Central memory CD8-positive, alpha-beta T cell (primary cell): ENCODE results near the gene PLEKHG3.
A peak's percentile ranks its signal among the peaks of the same experiment; 100 is the strongest.

Experiments used
- ATAC-seq: fragments of 150-1000 bp; cut with Tn5 transposase; replicated peaks from 2 replicates; pipeline ENCODE4 v1.10.0; 2022; ENCODE audit warnings: mild to moderate bottlenecking, moderate FRiP score, moderate number of reproducible peaks; ENCODE audit not compliant: poor library complexity, severe bottlenecking; ENCODE audit errors: extremely low read depth
- DNase-seq, 2 donors: peaks; one replicate each; pipeline ENCODE4 v3.0.0; 2021; ENCODE audit warnings: low spot score in 2 of 2
- H3K27ac Mint-ChIP-seq: one replicate; pipeline ENCODE4 v1.8.0; 2022; ENCODE audit warnings: low read depth, mild to moderate bottlenecking, moderate library complexity, mixed read lengths
- H3K27me3 Mint-ChIP-seq: one replicate; pipeline ENCODE4 v1.8.0; 2022; ENCODE audit warnings: mixed read lengths
- H3K36me3 Mint-ChIP-seq: one replicate; pipeline ENCODE4 v1.8.0; 2022; ENCODE audit warnings: mild to moderate bottlenecking, moderate library complexity, mixed read lengths; ENCODE audit not compliant: insufficient read depth
- H3K4me1 Mint-ChIP-seq: one replicate; pipeline ENCODE4 v1.8.0; 2022; ENCODE audit warnings: mixed read lengths
- H3K4me3 Mint-ChIP-seq: one replicate; pipeline ENCODE4 v1.8.0; 2022; ENCODE audit warnings: mild to moderate bottlenecking, moderate library complexity, mixed read lengths
- H3K9me3 Mint-ChIP-seq: one replicate; pipeline ENCODE4 v1.8.0; 2022; ENCODE audit warnings: mixed read lengths

Gene PLEKHG3

GRCh38 chr14:64769096-64770020, 65.1 kb downstream of the PLEKHG3 start:
- no peak overlapping the region for H3K4me3 Mint-ChIP-seq
- no peak overlapping the region for H3K27ac Mint-ChIP-seq
- no peaks in the 10 kb centered on the region for H3K9me3 Mint-ChIP-seq
- H3K27me3 Mint-ChIP-seq = no peaks in the 10 kb centered on the region
- no peaks in the 10 kb centered on the region for H3K4me1 Mint-ChIP-seq
- DNase-seq (no peak), ATAC-seq (no peak)
- H3K36me3 Mint-ChIP-seq = peaks cover 4% of the 10 kb centered on the region

- no peak overlapping the region for H3K4me3 Mint-ChIP-seq
- no peak overlapping the region for H3K27ac Mint-ChIP-seq
- H3K4me1 Mint-ChIP-seq = no peaks in the 10 kb centered on the region
- no peaks in the 10 kb centered on the region for H3K9me3 Mint-ChIP-seq
- peaks cover 4% of the 10 kb centered on the region for H3K36me3 Mint-ChIP-seq
- no peak for DNase-seq
- no peaks in the 10 kb centered on the region for H3K27me3 Mint-ChIP-seq
- ATAC-seq = no peak
These were observed 66.5 kb downstream of the PLEKHG3 start for GRCh38 chr14:64770751-64771150.

GRCh38 chr14:64771161-64771560, 66.9 kb downstream of the PLEKHG3 start:
- peaks cover 4% of the 10 kb centered on the region for H3K36me3 Mint-ChIP-seq
- no peak for ATAC-seq
- H3K4me1 Mint-ChIP-seq = no peaks in the 10 kb centered on the region
- no peaks in the 10 kb centered on the region for H3K9me3 Mint-ChIP-seq
- no peak overlapping the region for H3K27ac Mint-ChIP-seq
- no peak for DNase-seq
- no peak overlapping the region for H3K4me3 Mint-ChIP-seq
- no peaks in the 10 kb centered on the region for H3K27me3 Mint-ChIP-seq

GRCh38 chr14:64772397-64772950, 68.2 kb downstream of the PLEKHG3 start:
- Mint-ChIP-seq H3K27me3 (no peaks in the 10 kb centered on the region), H3K27ac (no peak overlapping the region), H3K4me1 (no peaks in the 10 kb centered on the region), H3K4me3 (no peak overlapping the region), H3K36me3 (peaks cover 4% of the 10 kb centered on the region), H3K9me3 (no peaks in the 10 kb centered on the region)
- DNase-seq (no peak), ATAC-seq (no peak)

- Mint-ChIP-seq H3K27me3 (no peaks in the 10 kb centered on the region), H3K4me1 (no peaks in the 10 kb centered on the region), H3K9me3 (no peaks in the 10 kb centered on the region), H3K27ac (no peak overlapping the region), H3K36me3 (peaks cover 2% of the 10 kb centered on the region), H3K4me3 (no peak overlapping the region)
- DNase-seq = no peak
- no peak for ATAC-seq
These were observed 68.8 kb downstream of the PLEKHG3 start for GRCh38 chr14:64773046-64773445.

GRCh38 chr14:64773577-64773976, 69.4 kb downstream of the PLEKHG3 start:
- no peak overlapping the region for H3K27ac Mint-ChIP-seq
- no peak for ATAC-seq
- no peaks in the 10 kb centered on the region for H3K9me3 Mint-ChIP-seq
- peaks cover 2% of the 10 kb centered on the region for H3K36me3 Mint-ChIP-seq
- DNase-seq = no peak
- no peak overlapping the region for H3K4me3 Mint-ChIP-seq
- H3K4me1 Mint-ChIP-seq = no peaks in the 10 kb centered on the region
- no peaks in the 10 kb centered on the region for H3K27me3 Mint-ChIP-seq

- no peak overlapping the region for H3K4me3 Mint-ChIP-seq
- DNase-seq (no peak), ATAC-seq (no peak)
- H3K9me3 Mint-ChIP-seq = no peaks in the 10 kb centered on the region
- no peaks in the 10 kb centered on the region for H3K36me3 Mint-ChIP-seq
- no peaks in the 10 kb centered on the region for H3K27me3 Mint-ChIP-seq
- H3K27ac Mint-ChIP-seq = no peak overlapping the region
- H3K4me1 Mint-ChIP-seq = no peaks in the 10 kb centered on the region
These were observed 70.0 kb downstream of the PLEKHG3 start for GRCh38 chr14:64774272-64774671.

DNA sequence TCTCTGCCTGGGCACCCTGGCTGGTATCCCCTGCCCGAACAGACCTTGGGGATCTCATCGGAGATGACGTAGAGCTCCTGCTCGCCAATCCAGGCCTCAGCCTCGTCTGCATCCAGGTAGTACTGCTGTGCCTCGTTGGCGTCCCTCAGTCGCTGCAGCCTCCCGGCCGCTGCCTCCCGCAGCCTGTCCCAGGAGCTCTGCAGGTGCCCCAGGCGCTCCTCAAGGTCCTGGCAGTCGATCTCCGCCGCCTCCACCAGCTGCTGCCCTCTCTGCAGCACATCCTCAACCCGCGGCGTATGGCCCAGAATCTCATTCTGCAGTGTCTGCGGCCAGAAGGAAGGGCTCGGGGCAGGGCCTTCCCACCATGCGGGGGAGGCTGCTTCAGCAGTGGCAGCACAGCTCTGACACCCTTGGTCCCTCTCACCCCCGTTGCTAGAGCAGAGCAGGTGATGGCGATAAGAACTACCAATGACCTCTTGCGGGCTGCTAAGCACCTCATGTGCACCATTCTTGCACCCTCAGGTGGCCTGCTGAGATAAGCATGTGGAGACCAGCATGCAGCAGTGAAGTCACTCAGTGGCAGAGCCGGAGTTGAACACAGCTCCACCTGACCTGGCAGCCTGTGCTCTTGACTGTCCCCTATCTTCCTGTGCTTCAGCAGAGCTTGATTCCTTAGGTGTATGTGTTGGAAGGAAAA, 71.0 kb downstream of the PLEKHG3 start:
- Mint-ChIP-seq H3K4me1 (no peaks in the 10 kb centered on the region), H3K4me3 (no peak overlapping the region), H3K27ac (no peak overlapping the region)

DNA sequence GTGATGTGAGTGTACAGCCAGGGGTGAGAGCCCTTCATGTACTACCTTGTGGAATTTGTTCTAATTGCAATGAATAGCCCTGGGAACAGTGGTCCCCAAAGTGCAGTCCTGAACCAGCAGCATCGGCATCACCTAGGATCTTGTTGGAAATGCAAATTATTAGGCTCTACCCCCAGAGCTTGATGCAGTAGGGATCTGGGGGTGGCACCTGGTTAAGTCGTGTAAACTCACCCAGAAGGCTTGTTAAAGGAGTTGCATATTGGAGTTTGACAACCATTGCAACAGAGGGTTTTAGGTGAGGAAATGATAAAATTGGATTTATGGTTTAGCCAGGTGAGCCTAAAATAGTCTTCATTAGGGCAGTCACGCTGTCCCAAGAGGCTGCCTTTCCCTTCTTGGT, 73.2 kb downstream of the PLEKHG3 start:
- no peak overlapping the region for H3K4me3 Mint-ChIP-seq
- H3K4me1 Mint-ChIP-seq = no peaks in the 10 kb centered on the region
- peak overlapping the region; percentile 27 for H3K27ac Mint-ChIP-seq
- no peak for ATAC-seq
- no peak for DNase-seq
- H3K9me3 Mint-ChIP-seq = no peaks in the 10 kb centered on the region
- H3K36me3 Mint-ChIP-seq = no peaks in the 10 kb centered on the region
- H3K27me3 Mint-ChIP-seq = no peaks in the 10 kb centered on the region

More for the DNA sequence above, 71.0 kb downstream of the PLEKHG3 start:
- ATAC-seq (no peak), DNase-seq (no peak)
- no peaks in the 10 kb centered on the region for H3K36me3 Mint-ChIP-seq
- no peaks in the 10 kb centered on the region for H3K27me3 Mint-ChIP-seq
- no peaks in the 10 kb centered on the region for H3K9me3 Mint-ChIP-seq

- ATAC-seq (no peak), DNase-seq (no peak)
- Mint-ChIP-seq H3K9me3 (no peaks in the 10 kb centered on the region), H3K4me3 (no peak overlapping the region), H3K36me3 (no peaks in the 10 kb centered on the region), H3K4me1 (no peaks in the 10 kb centered on the region), H3K27me3 (no peaks in the 10 kb centered on the region), H3K27ac (no peak overlapping the region)
These were observed 74.0 kb downstream of the PLEKHG3 start for GRCh38 chr14:64778104-64778754.

DNA sequence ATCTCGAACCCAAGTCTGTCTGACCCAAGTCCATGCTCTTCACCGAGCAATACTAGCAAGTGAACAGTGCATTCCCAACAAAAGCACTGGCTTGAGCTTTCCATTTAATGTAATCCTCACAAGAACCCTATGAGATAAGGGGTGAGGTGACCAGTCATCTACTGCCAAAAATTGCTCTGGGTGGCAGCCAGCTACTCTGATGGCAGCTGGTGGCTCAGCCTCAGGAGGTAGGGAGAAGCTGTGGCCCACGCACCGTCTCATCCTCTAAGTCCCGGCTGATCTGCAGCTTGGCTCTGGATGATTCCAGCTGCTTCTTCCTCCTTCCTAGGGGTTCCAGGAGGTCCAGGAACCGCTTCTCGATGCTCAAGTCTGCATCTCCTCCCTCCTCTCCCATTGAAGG, 75.2 kb downstream of the PLEKHG3 start:
- Mint-ChIP-seq H3K27ac (no peak overlapping the region), H3K4me1 (no peaks in the 10 kb centered on the region), H3K9me3 (no peaks in the 10 kb centered on the region), H3K27me3 (no peaks in the 10 kb centered on the region), H3K36me3 (no peaks in the 10 kb centered on the region), H3K4me3 (no peak overlapping the region)
- no peak for ATAC-seq
- no peak for DNase-seq

DNA sequence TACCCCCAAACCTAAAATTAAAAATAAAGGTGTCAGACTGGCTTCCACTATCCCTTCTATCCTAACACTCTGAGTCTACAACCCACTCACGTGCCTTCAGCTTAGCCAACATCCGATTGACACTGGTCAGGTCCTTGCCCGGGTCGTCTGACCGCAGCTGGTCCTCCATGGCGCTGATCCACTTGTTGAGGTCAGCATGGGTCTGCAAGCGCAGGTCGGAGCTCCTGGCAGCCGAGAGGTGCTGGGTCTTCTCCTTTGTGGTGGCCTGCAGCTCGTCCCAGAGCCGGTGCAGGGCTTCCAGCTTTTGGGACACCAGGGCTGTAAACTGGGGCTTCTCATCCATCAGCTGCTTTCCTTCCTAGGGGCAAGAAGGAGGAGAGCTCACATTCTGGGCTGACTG, 78.0 kb downstream of the PLEKHG3 start:
- H3K4me1 Mint-ChIP-seq = no peaks in the 10 kb centered on the region

More for the DNA sequence above, 78.0 kb downstream of the PLEKHG3 start:
- Mint-ChIP-seq H3K9me3 (no peaks in the 10 kb centered on the region), H3K27ac (no peak overlapping the region), H3K27me3 (peaks cover 8% of the 10 kb centered on the region), H3K36me3 (no peaks in the 10 kb centered on the region), H3K4me3 (no peak overlapping the region)
- DNase-seq (no peak), ATAC-seq (no peak)
